Measurements from ENCODE around the gene C1orf21.

Gene C1orf21

GRCh38 chr1:184422490-184423233 is 35.8 kb downstream of the C1orf21 start:
- H2AK5ac ChIP-seq (ENCODE audit: low read length, severe bottlenecking): no peak overlapping the region
- H3K36me3 ChIP-seq (ENCODE audit: control insufficient read depth in 1 of 2, insufficient read depth in 2 of 2, low read depth in 1 of 2, low read length in 2 of 2): peaks cover 0 to 12% of the 10 kb centered on the region in 2 experiments
- H3K18ac ChIP-seq (ENCODE audit: low read depth in 1 of 2, low read length in 2 of 2): peak overlapping the region in 1 of 2 experiments; percentile 10
- no peak overlapping the region for H2BK12ac ChIP-seq (ENCODE audit: low read length in 2 of 2)
- no peak overlapping the region for H4K91ac ChIP-seq (ENCODE audit: low read length)
- H3K14ac ChIP-seq (ENCODE audit: low read length in 2 of 2): no peak overlapping the region
- no peak overlapping the region for H3K27ac ChIP-seq (ENCODE audit: low read length, poor library complexity, severe bottlenecking)
- H4K8ac ChIP-seq (ENCODE audit: low read length): no peak overlapping the region
- H3K79me1 ChIP-seq (replicated peaks; ENCODE audit: low read length, poor library complexity, severe bottlenecking): peaks cover 16% of the 10 kb centered on the region
- H3K4ac ChIP-seq (ENCODE audit: low read depth in 1 of 2, low read length in 2 of 2): no peak overlapping the region
- WGBS: 44% methylated on average over 3 of the region's 9 CpGs
- DNase-seq: peak; percentile 68
- H2BK5ac ChIP-seq (ENCODE audit: low read depth, low read length, poor library complexity, severe bottlenecking): no peak overlapping the region
- H2BK120ac ChIP-seq (ENCODE audit: low read depth, low read length): no peak overlapping the region
- H2BK15ac ChIP-seq (ENCODE audit: low read depth, poor library complexity, severe bottlenecking): no peak overlapping the region
- no peaks in the 10 kb centered on the region for H3K9me3 ChIP-seq (ENCODE audit: control insufficient read depth, low read length)
- H2AFZ ChIP-seq (ENCODE audit: low read depth, low read length): no peak overlapping the region
- H3K4me1 ChIP-seq (ENCODE audit: control insufficient read depth, insufficient read depth, low read depth, low read length): peaks cover 2% of the 10 kb centered on the region
- no peak overlapping the region for H3K9ac ChIP-seq (ENCODE audit: low read length)
- H3K27me3 ChIP-seq (ENCODE audit: control insufficient read depth in 1 of 2, insufficient read depth in 1 of 2, low read length in 2 of 2): no peaks in the 10 kb centered on the region
- H3K23ac ChIP-seq (ENCODE audit: low read length in 2 of 2): no peak overlapping the region
- no peak overlapping the region for H3K4me3 ChIP-seq (ENCODE audit: insufficient read depth in 1 of 2, low read depth in 1 of 2, low read length in 2 of 2)
- H3K4me2 ChIP-seq (ENCODE audit: low read length, poor library complexity, severe bottlenecking): no peak overlapping the region

GRCh38 chr1:184423649-184424048 is 36.8 kb downstream of the C1orf21 start:
- peaks cover 0 to 12% of the 10 kb centered on the region in 2 experiments for H3K36me3 ChIP-seq (ENCODE audit: control insufficient read depth in 1 of 2, insufficient read depth in 2 of 2, low read depth in 1 of 2, low read length in 2 of 2)
- H2BK15ac ChIP-seq (ENCODE audit: low read depth, poor library complexity, severe bottlenecking): no peak overlapping the region
- no peak overlapping the region for H3K23ac ChIP-seq (ENCODE audit: low read length in 2 of 2)
- no peaks in the 10 kb centered on the region for H3K27me3 ChIP-seq (ENCODE audit: control insufficient read depth in 1 of 2, insufficient read depth in 1 of 2, low read length in 2 of 2)
- peak overlapping the region in 1 of 2 experiments; percentile 53 for H3K18ac ChIP-seq (ENCODE audit: low read depth in 1 of 2, low read length in 2 of 2)
- H3K79me1 ChIP-seq (replicated peaks; ENCODE audit: low read length, poor library complexity, severe bottlenecking): peaks cover 12% of the 10 kb centered on the region
- no peak overlapping the region for H2AFZ ChIP-seq (ENCODE audit: low read depth, low read length)
- H2BK120ac ChIP-seq (ENCODE audit: low read depth, low read length): peak overlapping the region; percentile 50
- H3K4me3 ChIP-seq (ENCODE audit: insufficient read depth in 1 of 2, low read depth in 1 of 2, low read length in 2 of 2): no peak overlapping the region
- no peaks in the 10 kb centered on the region for H3K9me3 ChIP-seq (ENCODE audit: control insufficient read depth, low read length)
- peaks cover 2% of the 10 kb centered on the region for H3K4me1 ChIP-seq (ENCODE audit: control insufficient read depth, insufficient read depth, low read depth, low read length)
- no peak overlapping the region for H3K4me2 ChIP-seq (ENCODE audit: low read length, poor library complexity, severe bottlenecking)
- no peak overlapping the region for H3K27ac ChIP-seq (ENCODE audit: low read length, poor library complexity, severe bottlenecking)
- no peak overlapping the region for H3K4ac ChIP-seq (ENCODE audit: low read depth in 1 of 2, low read length in 2 of 2)
- no peak overlapping the region for H3K9ac ChIP-seq (ENCODE audit: low read length)
- H2BK12ac ChIP-seq (ENCODE audit: low read length in 2 of 2): peak overlapping the region in 1 of 2 experiments; percentile 37
- WGBS: 57% methylated on average over 1 of the region's 2 CpGs
- H4K91ac ChIP-seq (ENCODE audit: low read length): peak overlapping the region; percentile 61
- DNase-seq: no peak
- H4K8ac ChIP-seq (ENCODE audit: low read length): no peak overlapping the region
- no peak overlapping the region for H2BK5ac ChIP-seq (ENCODE audit: low read depth, low read length, poor library complexity, severe bottlenecking)
- no peak overlapping the region for H2AK5ac ChIP-seq (ENCODE audit: low read length, severe bottlenecking)
- H3K14ac ChIP-seq (ENCODE audit: low read length in 2 of 2): no peak overlapping the region

- no peak overlapping the region for H2AK5ac ChIP-seq (ENCODE audit: low read length, severe bottlenecking)
- H3K4ac ChIP-seq (ENCODE audit: low read depth in 1 of 2, low read length in 2 of 2): no peak overlapping the region
- no peaks in the 10 kb centered on the region for H3K9me3 ChIP-seq (ENCODE audit: control insufficient read depth, low read length)
- H3K9ac ChIP-seq (ENCODE audit: low read length): no peak overlapping the region
- no peak overlapping the region for H4K8ac ChIP-seq (ENCODE audit: low read length)
- peaks cover 0 to 12% of the 10 kb centered on the region in 2 experiments for H3K36me3 ChIP-seq (ENCODE audit: control insufficient read depth in 1 of 2, insufficient read depth in 2 of 2, low read depth in 1 of 2, low read length in 2 of 2)
- no peak overlapping the region for H3K18ac ChIP-seq (ENCODE audit: low read depth in 1 of 2, low read length in 2 of 2)
- no peak overlapping the region for H2BK12ac ChIP-seq (ENCODE audit: low read length in 2 of 2)
- peaks cover 2% of the 10 kb centered on the region for H3K4me1 ChIP-seq (ENCODE audit: control insufficient read depth, insufficient read depth, low read depth, low read length)
- H2AFZ ChIP-seq (ENCODE audit: low read depth, low read length): no peak overlapping the region
- peaks cover 17% of the 10 kb centered on the region for H3K79me1 ChIP-seq (replicated peaks; ENCODE audit: low read length, poor library complexity, severe bottlenecking)
- H2BK5ac ChIP-seq (ENCODE audit: low read depth, low read length, poor library complexity, severe bottlenecking): no peak overlapping the region
- H3K14ac ChIP-seq (ENCODE audit: low read length in 2 of 2): no peak overlapping the region
- H3K27ac ChIP-seq (ENCODE audit: low read length, poor library complexity, severe bottlenecking): no peak overlapping the region
- no peak overlapping the region for H3K4me2 ChIP-seq (ENCODE audit: low read length, poor library complexity, severe bottlenecking)
- no peak overlapping the region for H3K4me3 ChIP-seq (ENCODE audit: insufficient read depth in 1 of 2, low read depth in 1 of 2, low read length in 2 of 2)
- 58% methylated on average over 2 of the region's 3 CpGs for WGBS
- no peak overlapping the region for H2BK15ac ChIP-seq (ENCODE audit: low read depth, poor library complexity, severe bottlenecking)
- H3K27me3 ChIP-seq (ENCODE audit: control insufficient read depth in 1 of 2, insufficient read depth in 1 of 2, low read length in 2 of 2): no peaks in the 10 kb centered on the region
- DNase-seq: peak; percentile 42
- no peak overlapping the region for H4K91ac ChIP-seq (ENCODE audit: low read length)
- no peak overlapping the region for H2BK120ac ChIP-seq (ENCODE audit: low read depth, low read length)
- no peak overlapping the region for H3K23ac ChIP-seq (ENCODE audit: low read length in 2 of 2)
Measured at GRCh38 chr1:184424157-184424556, 37.3 kb downstream of the C1orf21 start.

GRCh38 chr1:184424945-184425344 is 38.1 kb downstream of the C1orf21 start:
- H3K4me1 ChIP-seq (ENCODE audit: control insufficient read depth, insufficient read depth, low read depth, low read length): no peaks in the 10 kb centered on the region
- no peak overlapping the region for H2BK120ac ChIP-seq (ENCODE audit: low read depth, low read length)
- no peak overlapping the region for H2BK15ac ChIP-seq (ENCODE audit: low read depth, poor library complexity, severe bottlenecking)
- H3K23ac ChIP-seq (ENCODE audit: low read length in 2 of 2): no peak overlapping the region
- no peak overlapping the region for H2AK5ac ChIP-seq (ENCODE audit: low read length, severe bottlenecking)
- H3K4me2 ChIP-seq (ENCODE audit: low read length, poor library complexity, severe bottlenecking): no peak overlapping the region
- H3K14ac ChIP-seq (ENCODE audit: low read length in 2 of 2): no peak overlapping the region
- H3K9me3 ChIP-seq (ENCODE audit: control insufficient read depth, low read length): no peaks in the 10 kb centered on the region
- no peak overlapping the region for H4K91ac ChIP-seq (ENCODE audit: low read length)
- WGBS: 78% methylated on average over 2 of the region's 2 CpGs
- H4K8ac ChIP-seq (ENCODE audit: low read length): no peak overlapping the region
- H2BK12ac ChIP-seq (ENCODE audit: low read length in 2 of 2): peak overlapping the region in 1 of 2 experiments; percentile 1
- no peak overlapping the region for H3K4me3 ChIP-seq (ENCODE audit: insufficient read depth in 1 of 2, low read depth in 1 of 2, low read length in 2 of 2)
- peak overlapping the region in 1 of 2 experiments; percentile 80 for H3K18ac ChIP-seq (ENCODE audit: low read depth in 1 of 2, low read length in 2 of 2)
- H3K36me3 ChIP-seq (ENCODE audit: control insufficient read depth in 1 of 2, insufficient read depth in 2 of 2, low read depth in 1 of 2, low read length in 2 of 2): peaks cover 0 to 12% of the 10 kb centered on the region in 2 experiments
- no peak overlapping the region for H2BK5ac ChIP-seq (ENCODE audit: low read depth, low read length, poor library complexity, severe bottlenecking)
- H3K79me1 ChIP-seq (replicated peaks; ENCODE audit: low read length, poor library complexity, severe bottlenecking): peaks cover 17% of the 10 kb centered on the region
- no peaks in the 10 kb centered on the region for H3K27me3 ChIP-seq (ENCODE audit: control insufficient read depth in 1 of 2, insufficient read depth in 1 of 2, low read length in 2 of 2)
- H3K27ac ChIP-seq (ENCODE audit: low read length, poor library complexity, severe bottlenecking): no peak overlapping the region
- no peak overlapping the region for H3K4ac ChIP-seq (ENCODE audit: low read depth in 1 of 2, low read length in 2 of 2)
- H2AFZ ChIP-seq (ENCODE audit: low read depth, low read length): no peak overlapping the region
- H3K9ac ChIP-seq (ENCODE audit: low read length): no peak overlapping the region
- no peak for DNase-seq
